Tibial nerve (tissue), 3 donors: Measurements from ENCODE around the gene PRDX5.

Source experiments
- CTCF ChIP-seq, 5 experiments: fragments of 200-600 bp in 3 of 5; fragments of 450-650 bp in 2 of 5; sonication (generic) in 3 of 5; IDR thresholded peaks; one replicate each; pipeline ENCODE4 v1.5.1; 2016 to 2019; ENCODE audit warnings: antibody characterized with exemption in 5 of 5, mild to moderate bottlenecking in 3 of 5, moderate library complexity in 2 of 5
- POLR2A ChIP-seq, 2 donors: fragments of 450-650 bp; IDR thresholded peaks; one replicate each; pipeline ENCODE4 v1.6.1; 2017; ENCODE audit warnings: antibody characterized with exemption in 2 of 2, mild to moderate bottlenecking in 2 of 2, moderate library complexity in 2 of 2

GRCh38 chr11:64322925-64323260 is 5.0 kb downstream of the PRDX5 start:
- TF ChIP-seq POLR2A (IDR thresholded peaks at IDR 0.05) (no peak), CTCF (IDR thresholded peaks at IDR 0.05) (no peak)
